GM12878 (cell line): ENCODE results near the gene PPIL3. TPM values are rescaled to one million over a fixed set of nuclear protein-coding genes. Genes with fewer than 3 reads are reported as not detected.
"Not testable (repeated sequence)": the region's sequence is repeated elsewhere in the genome, so short reads cannot be mapped to it uniquely, and the experiment has no call there.

ENCODE experiments used
- ATAC-seq: fragments of 200-7000 bp; cut with Tn5 transposase; 3 replicates; pipeline ENCODE4 v1.9.1; 2020; ENCODE audit warnings: mild to moderate bottlenecking, moderate library complexity
- BruUV-seq: library from RNA; stranded (reverse); fragments of 400-500 nt; replicated peaks from 2 replicates; lab custom pipeline; 2021; lab: Mats Ljungman, UMichigan
- CTCF ChIA-PET: fragments of 300-600 bp; sonication (Branson Sonifier 250); formaldehyde crosslinking; extraction: SDS; loops from one replicate; lab custom pipeline; 2021; ENCODE audit warnings: inconsistent platforms; lab: Yijun Ruan, JAX
- POLR2A ChIA-PET: fragments of 350-600 bp; formaldehyde crosslinking; extraction: SDS; loops from one replicate; lab custom pipeline; 2021; ENCODE audit warnings: inconsistent platforms; lab: Charles Lee
- RAD21 ChIA-PET: fragments of 300-600 bp; sonication (Branson Sonifier 250); formaldehyde crosslinking; loops from one replicate; lab custom pipeline; 2023; ENCODE audit warnings: antibody characterized with exemption; ENCODE audit not compliant: unreplicated experiment; lab: Charles Lee
- SMC1A ChIA-PET: fragments of 300-600 bp; sonication (Branson Sonifier 250); formaldehyde crosslinking; loops from one replicate; lab custom pipeline; 2023; ENCODE audit not compliant: unreplicated experiment, uncharacterized antibody; lab: Charles Lee
- DNase-seq: peaks from one replicate; pipeline ENCODE4 v3.0.0-alpha.2; 2011; ENCODE audit warnings: low read depth, low spot score
- FAIRE-seq: peaks from 3 replicates; lab custom pipeline; 2011; peaks lifted over from hg19 to GRCh38; lab: Jason Lieb, UNC
- H2AFZ ChIP-seq: 2 replicates; pipeline ENCODE4 v1.6.0; 2011; ENCODE audit warnings: low read depth, low read length, control low read depth; ENCODE audit not compliant: control insufficient read depth
- H3K27ac ChIP-seq: 2 replicates; pipeline ENCODE4 v1.5.1; 2011; ENCODE audit warnings: control low read depth; ENCODE audit not compliant: control insufficient read depth, insufficient read depth
- H3K27me3 ChIP-seq, 2 experiments: replicated peaks in 1 of 2; 2 replicates each; pipeline versions ENCODE4 v1.6.0 to v1.6.1; 2011; ENCODE audit warnings: low read length in 1 of 2; ENCODE audit not compliant: control insufficient read depth in 2 of 2, insufficient read depth in 2 of 2
- H3K36me3 ChIP-seq, 2 experiments: 2 replicates each; pipeline ENCODE4 v1.5.1; 2011; ENCODE audit warnings: low read length in 1 of 2; ENCODE audit not compliant: control insufficient read depth in 2 of 2, insufficient read depth in 2 of 2
- H3K4me1 ChIP-seq: 2 replicates; pipeline ENCODE4 v1.6.1; 2011; ENCODE audit warnings: mild to moderate bottlenecking, low read length, moderate library complexity, mixed read lengths; ENCODE audit not compliant: control insufficient read depth, insufficient read depth
- H3K4me2 ChIP-seq: 2 replicates; pipeline ENCODE4 v1.6.0; 2011; ENCODE audit warnings: control low read depth; ENCODE audit not compliant: control insufficient read depth, insufficient read depth
- H3K4me3 ChIP-seq: fragments of 200-600 bp; sonication (generic); 2 replicates; pipeline ENCODE4 v1.5.1; 2016
- H3K79me2 ChIP-seq: 2 replicates; pipeline ENCODE4 v1.6.0; 2011; ENCODE audit warnings: low read length; ENCODE audit not compliant: control insufficient read depth, insufficient read depth
- H3K9ac ChIP-seq: 2 replicates; pipeline ENCODE4 v1.8.0; 2011; ENCODE audit warnings: low read length, control low read depth, mixed read lengths; ENCODE audit not compliant: control insufficient read depth, insufficient read depth
- H3K9me3 ChIP-seq: replicated peaks from 3 replicates; pipeline ENCODE4 v1.5.1; 2011; ENCODE audit warnings: mild to moderate bottlenecking, low read length; ENCODE audit not compliant: control insufficient read depth, insufficient read depth
- H4K20me1 ChIP-seq: 2 replicates; pipeline ENCODE4 v1.6.0; 2011; ENCODE audit not compliant: control insufficient read depth, insufficient read depth
- ATF7 ChIP-seq: fragments of 450-650 bp; IDR thresholded peaks from 2 replicates; pipeline ENCODE4 v1.6.1; 2016; ENCODE audit warnings: low read depth, mild to moderate bottlenecking
- FOXM1 ChIP-seq: IDR thresholded peaks from 2 replicates; pipeline ENCODE4 v1.6.1; 2012; ENCODE audit warnings: low read depth, mild to moderate bottlenecking, inconsistent platforms, low read length, moderate library complexity
- HDGF ChIP-seq: fragments of 450-650 bp; IDR thresholded peaks from 2 replicates; pipeline ENCODE4 v1.6.1; 2016; ENCODE audit warnings: antibody characterized with exemption
- NFYB ChIP-seq: IDR thresholded peaks from 2 replicates; pipeline ENCODE4 v1.6.1; 2011; ENCODE audit warnings: low read depth, mild to moderate bottlenecking, low read length, improper control_type of control experiment, moderate library complexity; ENCODE audit not compliant: insufficient read depth
- NRF1 ChIP-seq: conservative IDR thresholded peaks from 2 replicates; pipeline ENCODE4 v1.6.1; 2011; ENCODE audit warnings: mild to moderate bottlenecking, low read depth, low read length, improper control_type of control experiment
- RAD51 ChIP-seq: fragments of 450-650 bp; IDR thresholded peaks from 2 replicates; pipeline ENCODE4 v1.6.1; 2016; ENCODE audit warnings: moderate library complexity, mild to moderate bottlenecking, inconsistent platforms
- RFX5 ChIP-seq: IDR thresholded peaks from 2 replicates; pipeline ENCODE4 v1.6.1; 2011; ENCODE audit warnings: low read depth, low read length, improper control_type of control experiment
- YY1 ChIP-seq: IDR thresholded peaks from 2 replicates; pipeline ENCODE4 v1.6.1; 2011; ENCODE audit warnings: low read depth, mild to moderate bottlenecking, low read length
- WGBS: methylation state at CpG from one replicate; pipeline ENCODE4 v1.1.6; 2016; ENCODE audit warnings: low lambda C conversion rate; ENCODE audit not compliant: insufficient replicate concordance, insufficient coverage; ENCODE audit errors: missing lambda C conversion rate; 5-methylcytosine and 5-hydroxymethylcytosine counted together
- in situ Hi-C: fragments of 300-500 bp; cut with MboI; formaldehyde crosslinking; loops from 9 replicates; pipeline ENCODE4 v1.14.3; 2018; ENCODE audit warnings: mixed read lengths
- intact Hi-C: fragments of 100-400 bp; cut with micrococcal nuclease; formaldehyde crosslinking; loops from one replicate; pipeline ENCODE4 v1.14.2; 2022; ENCODE audit not compliant: unreplicated experiment
- polyA plus RNA-seq, 11 experiments: library from polyadenylated mRNA; depleted of rRNA in 4 of 11; unstranded in 6 of 11; stranded (reverse) in 5 of 11; fragments of >200 nt; fragmentation: Nextera tagmentation in 4 of 11; fragmentation: Illumina TruSeq in 1 of 11; extraction: Ambion mirVana in 4 of 11; extraction: Trizol in 1 of 11; gene quantifications; 1 replicate in 1 of 11; 2 replicates in 10 of 11; pipeline versions ENCODE4 v1.2.1 to v1.2.3, GENCODE V29; 2011 to 2016; ENCODE audit warnings: inconsistent platforms in 2 of 11, missing spikeins in 2 of 11, low read depth in 1 of 11
- total RNA-seq, 4 experiments: library from RNA; depleted of rRNA in 3 of 4; stranded (reverse); fragments of >200 nt in 3 of 4; fragmentation: Illumina TruSeq in 1 of 4; extraction: Trizol in 1 of 4; gene quantifications; 2 replicates each; pipeline versions ENCODE4 v1.2.1 to v1.2.3, GENCODE V29; 2013 to 2021

Gene PPIL3
- total and polyA plus RNA-seq, 10 of the 15 experiments (the other 5 are each of a cell fraction or from before 2014, with no cell fraction given): 33.8 to 176 (median 59.1) TPM

- peaks cover 2 to 18% of the 10 kb centered on the region in 2 experiments; a peak in 3 of 4 replicates for H3K36me3 ChIP-seq
- in situ Hi-C loops, DNase-seq, RAD21 ChIA-PET, CTCF ChIA-PET, H3K27me3 ChIP-seq, H3K4me3 ChIP-seq, H3K79me2 ChIP-seq, H3K9me3 ChIP-seq, H3K9ac ChIP-seq, H3K4me2 ChIP-seq: not testable (repeated sequence)
- ATAC-seq: peak; percentile 54
- POLR2A ChIA-PET: interaction anchor here (1.7 kb wide), 1 partner anchor 13 kb away, joined by 11 read pairs; no protein-coding TSS in a partner anchor
- BruUV-seq: TSS peak; percentile 18
- 75% methylated on average over 2 of the region's 2 CpGs for WGBS
- 0 out of 2 replicates have a peak, but pooled peaks have one; percentile 43 for TF ChIP-seq HDGF
- peak; percentile 59 for TF ChIP-seq ATF7
- 0 out of 2 replicates have a peak, but pooled peaks have one; percentile 15 for TF ChIP-seq RAD51
- TF ChIP-seq, all 136 proteins: peak for 3; not testable (repeated sequence) for 133
- intact Hi-C loops, H4K20me1 ChIP-seq, H3K4me1 ChIP-seq, H2AFZ ChIP-seq, SMC1A ChIA-PET, H3K27ac ChIP-seq, FAIRE-seq: not testable (repeated sequence)
Observed at GRCh38 chr2:200881715-200882249, 7.1 kb downstream of the PPIL3 start.

- Histone ChIP-seq H3K27me3 (no peaks in the 10 kb centered on the region), H2AFZ (no peak overlapping the region), H3K4me3 (no peak overlapping the region), H4K20me1 (no peaks in the 10 kb centered on the region), H3K27ac (no peak overlapping the region), H3K9me3 (no peaks in the 10 kb centered on the region), H3K4me2 (no peak overlapping the region), H3K36me3 (peaks cover 1 to 20% of the 10 kb centered on the region in 2 experiments; a peak in 3 of 4 replicates), H3K9ac (no peak overlapping the region), H3K79me2 (no peaks in the 10 kb centered on the region), H3K4me1 (no peaks in the 10 kb centered on the region)
- in situ Hi-C loops (no loop called here), intact Hi-C loops (no loop called here)
- SMC1A ChIA-PET: interaction anchor here (0.6 to 1.4 kb wide), 3 partner anchors 9 to 134 kb away, joined by 3 to 4 read pairs (median 3); no protein-coding TSS in a partner anchor
- RAD21 ChIA-PET: interaction anchor here (0.7 kb wide), 1 partner anchor 354 kb away, joined by 4 read pairs; no protein-coding TSS in a partner anchor
- 96% methylated on average over 2 of the region's 2 CpGs for WGBS
- ATAC-seq (no peak), DNase-seq (no peak), FAIRE-seq (no peak)
- POLR2A ChIA-PET: no interaction called here
- CTCF ChIA-PET: interaction anchor here (0.9 to 1.1 kb wide), 2 partner anchors 11 to 23 kb away, joined by 3 to 4 read pairs; partner anchors contain the start of gene NIF3L1
- BruUV-seq: no TSS peak
- TF ChIP-seq NRF1: no peak
- TF ChIP-seq FOXM1: no peak
- TF ChIP-seq NFYB: no peak
- no peak for TF ChIP-seq RFX5
- TF ChIP-seq YY1: no peak
Observed at GRCh38 chr2:200878289-200878880, 10.5 kb downstream of the PPIL3 start.
